HCT116 (cell line): ENCODE data around the gene MKI67.

Experiments used
- CEBPB ChIP-seq: IDR thresholded peaks from 2 replicates; pipeline ENCODE4 v1.6.1; 2012; ENCODE audit warnings: low read depth
- EZH2 ChIP-seq: fragments of 200-600 bp; sonication (generic); IDR thresholded peaks from 2 replicates; pipeline ENCODE4 v1.6.1; 2017; ENCODE audit warnings: antibody characterized with exemption, mixed run types
- JUND ChIP-seq: IDR thresholded peaks from 2 replicates; pipeline ENCODE4 v1.6.1; 2012
- POLR2A ChIP-seq: IDR thresholded peaks from 2 replicates; pipeline ENCODE4 v1.7.0; 2011; ENCODE audit warnings: borderline replicate concordance; ENCODE audit not compliant: insufficient read depth, insufficient read length; ENCODE audit errors: extremely low read depth
- POLR2AphosphoS5 ChIP-seq: IDR thresholded peaks from 2 replicates; pipeline ENCODE4 v1.6.1; 2011; ENCODE audit warnings: mild to moderate bottlenecking, low read depth, low read length, moderate library complexity
- SIN3A ChIP-seq: IDR thresholded peaks from 2 replicates; pipeline ENCODE4 v1.6.1; 2012; ENCODE audit warnings: low read depth
- YY1 ChIP-seq: IDR thresholded peaks from 2 replicates; pipeline ENCODE4 v1.6.1; 2011; ENCODE audit warnings: low read length, low read depth, moderate library complexity, mild to moderate bottlenecking; ENCODE audit not compliant: insufficient replicate concordance; ENCODE audit errors: extremely low read depth

DNA sequence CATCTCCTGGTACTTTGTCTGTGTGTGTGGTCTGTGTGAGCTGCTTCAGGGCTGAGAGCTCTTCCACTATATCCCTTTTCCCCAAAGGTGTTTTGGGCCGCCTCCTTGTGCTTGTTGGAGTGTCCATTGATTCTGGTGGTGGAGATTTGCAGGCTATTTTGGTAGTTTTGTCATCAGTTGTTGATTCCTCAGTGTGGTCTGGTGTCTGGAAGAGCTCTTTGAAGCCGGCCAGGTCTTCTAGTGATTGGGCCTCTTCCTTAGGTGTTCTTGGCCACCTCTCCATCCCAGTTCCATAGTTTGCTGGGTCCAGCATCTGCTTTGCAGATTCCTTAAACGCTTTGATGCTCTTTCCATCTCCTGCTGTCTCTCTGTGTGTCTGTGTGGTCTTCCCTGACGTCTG lies 20.8 kb downstream of the MKI67 start:
- TF ChIP-seq SIN3A (no peak), CEBPB (no peak), POLR2AphosphoS5 (no peak; the same call in 1 of the 2 replicates), POLR2A (no peak), YY1 (no peak), JUND (no peak), EZH2 (no peak)
